Astrocyte (in vitro differentiated cells and primary cell): ENCODE measurements around the gene PPP1R15A. TPM values are rescaled to one million over a fixed set of nuclear protein-coding genes. Genes with fewer than 3 reads are reported as not detected.

Experiments used
- DNase-seq: peaks from one replicate; pipeline ENCODE4 v3.0.0-alpha.2; 2010; ENCODE audit warnings: low read depth
- FAIRE-seq: peaks from 2 replicates; lab custom pipeline; 2011; peaks lifted over from hg19 to GRCh38; lab: Jason Lieb, UNC
- H2AFZ ChIP-seq: 2 replicates; pipeline ENCODE4 v1.6.0; 2012; ENCODE audit warnings: low read depth, low read length, inconsistent platforms
- H3K27ac ChIP-seq: 2 replicates; pipeline ENCODE4 v1.5.1; 2011; ENCODE audit warnings: low read depth, low read length, inconsistent platforms
- H3K27me3 ChIP-seq: 2 replicates; pipeline ENCODE4 v1.6.0; 2011; ENCODE audit warnings: low read length, inconsistent platforms; ENCODE audit not compliant: insufficient read depth
- H3K36me3 ChIP-seq: 2 replicates; pipeline ENCODE4 v1.5.1; 2011; ENCODE audit warnings: low read length, inconsistent platforms; ENCODE audit not compliant: insufficient read depth
- H3K4me1 ChIP-seq: 2 replicates; pipeline ENCODE4 v1.5.1; 2011; ENCODE audit warnings: low read length, inconsistent platforms; ENCODE audit not compliant: insufficient read depth
- H3K4me2 ChIP-seq: 2 replicates; pipeline ENCODE4 v1.6.0; 2012; ENCODE audit warnings: low read length, inconsistent platforms
- H3K4me3 ChIP-seq: 2 replicates; pipeline ENCODE4 v1.5.1; 2011; ENCODE audit warnings: low read depth, mild to moderate bottlenecking, low read length, inconsistent platforms; ENCODE audit not compliant: insufficient read depth
- H3K79me2 ChIP-seq: 2 replicates; pipeline ENCODE4 v1.6.0; 2012; ENCODE audit warnings: mild to moderate bottlenecking, low read length, inconsistent platforms; ENCODE audit not compliant: insufficient read depth
- H3K9ac ChIP-seq: 2 replicates; pipeline ENCODE4 v1.6.0; 2012; ENCODE audit warnings: mild to moderate bottlenecking, low read length, inconsistent platforms
- H3K9me3 ChIP-seq: 2 replicates; pipeline ENCODE4 v1.5.1; 2012; ENCODE audit warnings: low read depth, mild to moderate bottlenecking, low read length, inconsistent platforms; ENCODE audit not compliant: insufficient read depth
- H4K20me1 ChIP-seq: 2 replicates; pipeline ENCODE4 v1.6.0; 2012; ENCODE audit warnings: low read length, inconsistent platforms; ENCODE audit not compliant: insufficient read depth
- H3K27ac Mint-ChIP-seq: one replicate; pipeline ENCODE4 v1.8.0; 2021; ENCODE audit warnings: mild to moderate bottlenecking, mixed read lengths; ENCODE audit not compliant: unreplicated experiment
- H3K27me3 Mint-ChIP-seq: one replicate; pipeline ENCODE4 v1.8.0; 2021; ENCODE audit warnings: low read depth, mixed read lengths; ENCODE audit not compliant: unreplicated experiment
- H3K36me3 Mint-ChIP-seq: one replicate; pipeline ENCODE4 v1.8.0; 2021; ENCODE audit warnings: low read depth, mixed read lengths; ENCODE audit not compliant: unreplicated experiment
- H3K4me1 Mint-ChIP-seq: one replicate; pipeline ENCODE4 v1.8.0; 2021; ENCODE audit warnings: low read depth, mixed read lengths; ENCODE audit not compliant: unreplicated experiment
- H3K4me3 Mint-ChIP-seq: one replicate; pipeline ENCODE4 v1.8.0; 2021; ENCODE audit warnings: mild to moderate bottlenecking, moderate library complexity, mixed read lengths; ENCODE audit not compliant: unreplicated experiment
- H3K9me3 Mint-ChIP-seq: one replicate; pipeline ENCODE4 v1.8.0; 2021; ENCODE audit warnings: mild to moderate bottlenecking, mixed read lengths; ENCODE audit not compliant: unreplicated experiment
- EZH2 ChIP-seq: IDR thresholded peaks from 2 replicates; pipeline ENCODE4 v1.6.1; 2012; ENCODE audit warnings: mild to moderate bottlenecking, low read length, inconsistent platforms; ENCODE audit not compliant: insufficient read depth
- total RNA-seq: library from RNA; stranded (reverse); gene quantifications from 2 replicates; pipeline ENCODE4 v1.2.1, GENCODE V29; 2021
- TF ChIP-seq, protein P1 (sequence below): IDR thresholded peaks from 2 replicates; pipeline ENCODE4 v1.5.1; 2011; ENCODE audit warnings: low read depth, mild to moderate bottlenecking, inconsistent platforms, low read length, moderate library complexity; ENCODE audit not compliant: insufficient read depth

Gene PPP1R15A
- total RNA-seq, 1 donor from 2014 or later, result 53.2 TPM

DNA sequence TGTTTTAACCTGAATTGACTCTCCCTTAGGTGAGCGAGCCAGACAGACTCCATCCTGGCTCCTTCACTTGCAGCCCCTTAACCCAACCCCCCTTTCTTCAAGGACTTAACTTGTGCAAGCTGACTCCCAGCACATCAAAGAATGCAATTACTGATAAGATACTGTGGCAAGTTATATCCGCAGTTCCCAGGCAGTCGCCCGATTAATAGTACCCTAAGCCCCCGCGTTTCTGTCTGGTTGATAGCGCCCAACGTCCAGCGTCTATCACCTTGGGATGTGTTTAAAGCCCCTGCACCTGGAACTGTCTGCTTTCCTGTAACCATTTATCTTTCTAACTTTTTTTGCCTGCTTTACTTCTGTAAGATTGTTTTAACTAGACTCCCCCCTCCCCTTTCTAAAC, 42.1 kb upstream of the PPP1R15A start:
- DNase-seq (no peak), FAIRE-seq (no peak)
- no peaks in the 10 kb centered on the region for H3K9me3 ChIP-seq
- H3K4me1 Mint-ChIP-seq, result peaks cover 2% of the 10 kb centered on the region
- H3K9ac ChIP-seq, result no peak overlapping the region
- no peaks in the 10 kb centered on the region for H3K27me3 ChIP-seq
- TF ChIP-seq, protein P1, sequence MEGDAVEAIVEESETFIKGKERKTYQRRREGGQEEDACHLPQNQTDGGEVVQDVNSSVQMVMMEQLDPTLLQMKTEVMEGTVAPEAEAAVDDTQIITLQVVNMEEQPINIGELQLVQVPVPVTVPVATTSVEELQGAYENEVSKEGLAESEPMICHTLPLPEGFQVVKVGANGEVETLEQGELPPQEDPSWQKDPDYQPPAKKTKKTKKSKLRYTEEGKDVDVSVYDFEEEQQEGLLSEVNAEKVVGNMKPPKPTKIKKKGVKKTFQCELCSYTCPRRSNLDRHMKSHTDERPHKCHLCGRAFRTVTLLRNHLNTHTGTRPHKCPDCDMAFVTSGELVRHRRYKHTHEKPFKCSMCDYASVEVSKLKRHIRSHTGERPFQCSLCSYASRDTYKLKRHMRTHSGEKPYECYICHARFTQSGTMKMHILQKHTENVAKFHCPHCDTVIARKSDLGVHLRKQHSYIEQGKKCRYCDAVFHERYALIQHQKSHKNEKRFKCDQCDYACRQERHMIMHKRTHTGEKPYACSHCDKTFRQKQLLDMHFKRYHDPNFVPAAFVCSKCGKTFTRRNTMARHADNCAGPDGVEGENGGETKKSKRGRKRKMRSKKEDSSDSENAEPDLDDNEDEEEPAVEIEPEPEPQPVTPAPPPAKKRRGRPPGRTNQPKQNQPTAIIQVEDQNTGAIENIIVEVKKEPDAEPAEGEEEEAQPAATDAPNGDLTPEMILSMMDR, result no peak
- H3K36me3 Mint-ChIP-seq, result peaks cover 14% of the 10 kb centered on the region
- no peak overlapping the region for H2AFZ ChIP-seq
- H3K4me3 Mint-ChIP-seq, result no peak overlapping the region
- no peaks in the 10 kb centered on the region for H3K36me3 ChIP-seq
- H3K9me3 Mint-ChIP-seq, result no peaks in the 10 kb centered on the region
- H3K4me1 ChIP-seq, result no peaks in the 10 kb centered on the region
- no peak overlapping the region for H3K27ac Mint-ChIP-seq
- H3K27ac ChIP-seq, result no peak overlapping the region
- H3K4me2 ChIP-seq, result no peak overlapping the region
- no peaks in the 10 kb centered on the region for H3K79me2 ChIP-seq
- H3K27me3 Mint-ChIP-seq, result no peaks in the 10 kb centered on the region
- H3K4me3 ChIP-seq, result no peak overlapping the region
- H4K20me1 ChIP-seq, result no peaks in the 10 kb centered on the region

DNA sequence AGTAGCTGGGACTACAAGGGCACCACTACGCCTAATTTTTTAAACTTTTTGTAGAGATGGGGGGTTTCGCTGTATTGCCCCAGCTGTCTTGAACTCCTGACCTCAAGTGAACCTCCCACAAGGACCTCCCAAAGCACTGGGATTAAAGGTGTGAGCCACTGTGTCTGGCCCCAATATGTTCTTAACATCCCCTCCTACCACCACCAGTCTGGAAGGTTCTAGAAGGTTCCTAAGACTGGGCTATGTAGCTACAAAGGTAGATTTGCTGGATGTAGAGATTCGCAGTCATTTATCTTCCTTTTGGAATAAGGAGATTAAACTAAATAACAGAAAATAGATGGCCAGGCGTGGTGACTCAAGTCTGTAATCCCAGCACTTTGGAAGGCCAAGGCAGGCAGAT, 41.3 kb upstream of the PPP1R15A start:
- no peak overlapping the region for H3K4me2 ChIP-seq
- H3K36me3 ChIP-seq, result no peaks in the 10 kb centered on the region
- Mint-ChIP-seq H3K27ac (no peak overlapping the region), H3K4me1 (peaks cover 2% of the 10 kb centered on the region), H3K36me3 (peaks cover 14% of the 10 kb centered on the region), H3K27me3 (no peaks in the 10 kb centered on the region), H3K9me3 (no peaks in the 10 kb centered on the region), H3K4me3 (no peak overlapping the region)
- no peaks in the 10 kb centered on the region for H4K20me1 ChIP-seq
- no peak overlapping the region for H2AFZ ChIP-seq
- DNase-seq (no peak), FAIRE-seq (no peak)
- peaks cover 3% of the 10 kb centered on the region for H3K4me1 ChIP-seq
- H3K27ac ChIP-seq, result no peak overlapping the region
- no peaks in the 10 kb centered on the region for H3K9me3 ChIP-seq
- TF ChIP-seq EZH2, result no peak
- TF ChIP-seq, protein P1, result no peak
- no peaks in the 10 kb centered on the region for H3K27me3 ChIP-seq
- no peak overlapping the region for H3K9ac ChIP-seq
- H3K79me2 ChIP-seq, result no peaks in the 10 kb centered on the region
- no peak overlapping the region for H3K4me3 ChIP-seq

DNA sequence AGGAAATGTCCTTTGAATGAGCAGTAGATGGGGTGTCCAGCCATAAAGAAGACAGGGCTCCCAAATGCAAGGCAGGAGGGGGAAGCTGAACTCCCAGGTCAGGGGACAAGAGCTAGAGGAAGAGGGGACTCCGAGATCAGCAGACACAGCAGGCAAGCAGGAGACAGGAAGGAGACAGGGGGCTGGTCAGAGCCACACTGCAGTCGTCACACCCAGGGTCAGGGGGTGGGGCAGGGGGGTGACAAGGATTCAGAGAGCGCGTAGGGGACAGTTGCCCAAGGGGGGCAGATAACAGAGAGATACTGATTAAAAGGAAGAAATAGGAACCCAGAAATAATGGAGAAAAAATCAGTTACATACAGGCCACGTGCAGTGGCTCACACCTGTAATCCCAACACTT, 39.2 kb upstream of the PPP1R15A start:
- H3K9me3 Mint-ChIP-seq, result no peaks in the 10 kb centered on the region
- no peak overlapping the region for H3K4me3 Mint-ChIP-seq

More for the DNA sequence above, 39.2 kb upstream of the PPP1R15A start:
- DNase-seq, result no peak
- TF ChIP-seq, protein P1, result no peak
- no peak for TF ChIP-seq EZH2
- H3K79me2 ChIP-seq, result no peaks in the 10 kb centered on the region
- H3K9ac ChIP-seq, result no peak overlapping the region
- H3K27me3 ChIP-seq, result no peaks in the 10 kb centered on the region
- Mint-ChIP-seq H3K27ac (no peak overlapping the region), H3K36me3 (peaks cover 11% of the 10 kb centered on the region), H3K27me3 (no peaks in the 10 kb centered on the region), H3K4me1 (peaks cover 9% of the 10 kb centered on the region)
- H3K4me1 ChIP-seq, result peaks cover 17% of the 10 kb centered on the region
- no peaks in the 10 kb centered on the region for H4K20me1 ChIP-seq
- H3K4me2 ChIP-seq, result no peak overlapping the region
- FAIRE-seq, result no peak
- no peak overlapping the region for H3K27ac ChIP-seq
- no peaks in the 10 kb centered on the region for H3K36me3 ChIP-seq
- H3K9me3 ChIP-seq, result no peaks in the 10 kb centered on the region
- H2AFZ ChIP-seq, result no peak overlapping the region
- no peak overlapping the region for H3K4me3 ChIP-seq
